SK-N-SH (cell line): ENCODE results near the gene FCRL6. TPM values are rescaled to one million over a fixed set of nuclear protein-coding genes. Genes with fewer than 3 reads are reported as not detected.

Source experiments
- CTCF ChIA-PET: fragments of 300-600, 350-600 bp; formaldehyde crosslinking; extraction: SDS; loops from one replicate; lab custom pipeline; 2021; lab: Yijun Ruan, JAX
- POLR2A ChIA-PET: fragments of 350-600 bp; sonication (Branson Sonifier 250); formaldehyde crosslinking; extraction: SDS; loops from one replicate; lab custom pipeline; 2020; ENCODE audit warnings: antibody characterized with exemption, inconsistent platforms; lab: Yijun Ruan, JAX
- DNase-seq: peaks from one replicate; pipeline ENCODE4 v3.0.0; 2012
- H2AFZ ChIP-seq: fragments of 200-600 bp; sonication (generic); 2 replicates; pipeline ENCODE4 v1.8.1; 2016; ENCODE audit warnings: antibody characterized with exemption, mild to moderate bottlenecking, low read depth
- H3F3A ChIP-seq: fragments of 200-600 bp; sonication (generic); replicated peaks from 2 replicates; pipeline ENCODE3; 2016; ENCODE audit warnings: antibody characterized with exemption, mild to moderate bottlenecking; ENCODE audit not compliant: insufficient read depth
- H3K27ac ChIP-seq, 2 experiments: fragments of 200-500 bp in 1 of 2; fragments of 200-600 bp in 1 of 2; sonication (Bioruptor generic) in 1 of 2; sonication (generic), shearing (Covaris generic) in 1 of 2; 2 replicates each; pipeline versions ENCODE4 v1.5.1 to v1.6.1; 2014 to 2016; ENCODE audit warnings: low read depth in 2 of 2, inconsistent platforms in 1 of 2, low read length in 1 of 2, mild to moderate bottlenecking in 1 of 2, mixed read lengths in 1 of 2
- H3K27me3 ChIP-seq: fragments of 200-600 bp; sonication (generic), shearing (Covaris generic); 2 replicates; pipeline ENCODE4 v1.6.1; 2016; ENCODE audit warnings: mixed run types; ENCODE audit not compliant: insufficient read depth
- H3K36me3 ChIP-seq, 2 experiments: fragments of 200-500 bp in 1 of 2; fragments of 200-600 bp in 1 of 2; sonication (Bioruptor generic) in 1 of 2; sonication (generic) in 1 of 2; replicated peaks in 1 of 2; 2 replicates each; pipeline versions ENCODE3 to v1.5.1; 2014 to 2016; ENCODE audit warnings: low read length in 1 of 2, mild to moderate bottlenecking in 1 of 2; ENCODE audit not compliant: insufficient read depth in 2 of 2, control insufficient read depth in 1 of 2
- H3K4me1 ChIP-seq, 2 experiments: fragments of 200-500 bp in 1 of 2; fragments of 200-600 bp in 1 of 2; sonication (Bioruptor generic) in 1 of 2; sonication (generic), shearing (Covaris generic) in 1 of 2; 2 replicates each; pipeline versions ENCODE4 v1.5.1 to v1.6.1; 2014 to 2016; ENCODE audit warnings: low read depth in 1 of 2, low read length in 1 of 2, mixed run types in 1 of 2; ENCODE audit not compliant: insufficient read depth in 2 of 2, control insufficient read depth in 1 of 2
- H3K4me2 ChIP-seq: fragments of 200-600 bp; sonication (generic), shearing (Covaris generic); 2 replicates; pipeline ENCODE4 v1.6.1; 2017; ENCODE audit warnings: mixed run types
- H3K4me3 ChIP-seq, 2 experiments: fragments of 200-500 bp in 1 of 2; fragments of 200-600 bp in 1 of 2; sonication (Bioruptor generic) in 1 of 2; sonication (generic), shearing (Covaris generic) in 1 of 2; 2 replicates each; pipeline versions ENCODE4 v1.5.1 to v1.8.1; 2014 to 2016; ENCODE audit warnings: low read depth in 2 of 2, inconsistent platforms in 1 of 2, low read length in 1 of 2, mild to moderate bottlenecking in 1 of 2, mixed read lengths in 1 of 2, moderate library complexity in 1 of 2
- H3K79me2 ChIP-seq: fragments of 200-600 bp; sonication (generic); 2 replicates; pipeline ENCODE4 v1.8.1; 2017; ENCODE audit warnings: mild to moderate bottlenecking; ENCODE audit not compliant: insufficient read depth
- H3K9ac ChIP-seq: fragments of 200-600 bp; sonication (generic); 2 replicates; pipeline ENCODE4 v1.6.1; 2017; ENCODE audit warnings: mixed run types
- H3K9me2 ChIP-seq: fragments of 200-600 bp; sonication (generic); 2 replicates; pipeline ENCODE4 v1.6.1; 2017; ENCODE audit warnings: mixed run types
- H3K9me3 ChIP-seq: fragments of 200-600 bp; sonication (generic); 2 replicates; pipeline ENCODE4 v1.6.1; 2017; ENCODE audit warnings: mixed run types, mild to moderate bottlenecking, moderate library complexity
- H4K20me1 ChIP-seq: fragments of 200-600 bp; sonication (generic); 2 replicates; pipeline ENCODE4 v1.6.1; 2017; ENCODE audit warnings: mild to moderate bottlenecking, mixed run types; ENCODE audit not compliant: insufficient read depth
- CTCF ChIP-seq: fragments of 200-600 bp; sonication (generic); IDR thresholded peaks from 2 replicates; pipeline ENCODE4 v1.6.1; 2017; ENCODE audit warnings: antibody characterized with exemption, mild to moderate bottlenecking, moderate library complexity
- EP300 ChIP-seq, 2 experiments: IDR thresholded peaks; 2 replicates each; pipeline versions ENCODE4 v1.4.0 to v1.6.1; 2012; ENCODE audit warnings: borderline replicate concordance in 1 of 2, low read depth in 1 of 2, low read length in 1 of 2
- FOXM1 ChIP-seq: IDR thresholded peaks from 2 replicates; pipeline ENCODE4 v1.4.0; 2012; ENCODE audit warnings: low read depth, mild to moderate bottlenecking
- GABPA ChIP-seq: IDR thresholded peaks from 2 replicates; pipeline ENCODE4 v1.4.0; 2012; ENCODE audit warnings: low read depth, mild to moderate bottlenecking
- MXI1 ChIP-seq: IDR thresholded peaks from 2 replicates; pipeline ENCODE4 v1.6.1; 2012; ENCODE audit warnings: mild to moderate bottlenecking, low read depth, low read length, improper control_type of control experiment
- NRF1 ChIP-seq: IDR thresholded peaks from 2 replicates; pipeline ENCODE4 v1.6.1; 2012; ENCODE audit warnings: low read depth, mild to moderate bottlenecking, low read length
- RCOR1 ChIP-seq: fragments of 150-350 bp; IDR thresholded peaks from 2 replicates; pipeline ENCODE4 v1.6.1; 2017; ENCODE audit warnings: antibody characterized with exemption, low read length
- REST ChIP-seq: IDR thresholded peaks from 2 replicates; pipeline ENCODE4 v1.6.1; 2012; ENCODE audit warnings: mild to moderate bottlenecking, low read depth, low read length, moderate library complexity
- RFX5 ChIP-seq: IDR thresholded peaks from 2 replicates; pipeline ENCODE4 v1.6.1; 2012; ENCODE audit warnings: mild to moderate bottlenecking, improper control_type of control experiment, low read length
- RXRA ChIP-seq: IDR thresholded peaks from 2 replicates; pipeline ENCODE4 v1.4.0; 2012; ENCODE audit warnings: low read depth, mild to moderate bottlenecking, borderline replicate concordance
- SIN3A ChIP-seq: IDR thresholded peaks from 2 replicates; pipeline ENCODE4 v1.6.1; 2012; ENCODE audit warnings: low read depth, mild to moderate bottlenecking, low read length, moderate library complexity, borderline replicate concordance
- SMC3 ChIP-seq: IDR thresholded peaks from 2 replicates; pipeline ENCODE4 v1.6.1; 2012; ENCODE audit warnings: low read depth, low read length, improper control_type of control experiment
- USF1 ChIP-seq: IDR thresholded peaks from 2 replicates; pipeline ENCODE4 v1.4.0; 2012; ENCODE audit warnings: low read depth, borderline replicate concordance
- ZBTB33 ChIP-seq: IDR thresholded peaks from 2 replicates; pipeline ENCODE4 v1.4.0; 2012; ENCODE audit warnings: low read depth, borderline replicate concordance
- WGBS: methylation state at CpG from one replicate; pipeline ENCODE4 v1.1.6; 2017; ENCODE audit warnings: low lambda C conversion rate; 5-methylcytosine and 5-hydroxymethylcytosine counted together
- polyA plus RNA-seq, 3 experiments: library from polyadenylated mRNA; depleted of rRNA; stranded (reverse); fragments of >200 nt; gene quantifications; 2 replicates each; pipeline ENCODE4 v1.2.3, GENCODE V29; 2012

FCRL6 gene
- polyA plus RNA-seq, 1 of the 3 experiments (the other 2 are of a cell fraction): not detected

GRCh38 chr1:159838715-159839114, 36.6 kb downstream of the FCRL6 start:
- H2AFZ ChIP-seq: no peak overlapping the region
- H3K27me3 ChIP-seq: no peaks in the 10 kb centered on the region
- no peaks in the 10 kb centered on the region for H3K79me2 ChIP-seq
- POLR2A ChIA-PET: no interaction called here
- H3K4me1 ChIP-seq: peaks cover 0 to 3% of the 10 kb centered on the region in 2 experiments; a peak in 1 of 4 replicates
- no peak overlapping the region for H3K27ac ChIP-seq
- no peak overlapping the region for H3K4me2 ChIP-seq
- no peaks in the 10 kb centered on the region for H3K9me3 ChIP-seq
- H3K4me3 ChIP-seq: no peak overlapping the region
- WGBS: 90% methylated on average over 1 of the region's 1 CpG
- H3K36me3 ChIP-seq: no peaks in the 10 kb centered on the region
- no peaks in the 10 kb centered on the region for H4K20me1 ChIP-seq
- CTCF ChIA-PET: interaction anchor here (1.5 to 4.1 kb wide), 2 partner anchors 12 to 51 kb away, joined by 4 to 22 read pairs; no protein-coding TSS in a partner anchor
- H3K9me2 ChIP-seq: no peaks in the 10 kb centered on the region
- H3F3A ChIP-seq: no peaks in the 10 kb centered on the region
- TF ChIP-seq REST (no peak), SIN3A (no peak), RXRA (no peak), SMC3 (no peak), RCOR1 (no peak), FOXM1 (no peak), CTCF (no peak), NRF1 (no peak), GABPA (no peak), USF1 (no peak), ZBTB33 (no peak), EP300 (IDR thresholded peaks at IDR 0.05; ENCODE audit: borderline replicate concordance in 1 of 2, low read depth in 1 of 2, low read length in 1 of 2) (no peak), MXI1 (no peak), RFX5 (no peak)
- H3K9ac ChIP-seq: no peak overlapping the region
- no peak for DNase-seq
